ENCODE results near the gene CNIH2.

DNA sequence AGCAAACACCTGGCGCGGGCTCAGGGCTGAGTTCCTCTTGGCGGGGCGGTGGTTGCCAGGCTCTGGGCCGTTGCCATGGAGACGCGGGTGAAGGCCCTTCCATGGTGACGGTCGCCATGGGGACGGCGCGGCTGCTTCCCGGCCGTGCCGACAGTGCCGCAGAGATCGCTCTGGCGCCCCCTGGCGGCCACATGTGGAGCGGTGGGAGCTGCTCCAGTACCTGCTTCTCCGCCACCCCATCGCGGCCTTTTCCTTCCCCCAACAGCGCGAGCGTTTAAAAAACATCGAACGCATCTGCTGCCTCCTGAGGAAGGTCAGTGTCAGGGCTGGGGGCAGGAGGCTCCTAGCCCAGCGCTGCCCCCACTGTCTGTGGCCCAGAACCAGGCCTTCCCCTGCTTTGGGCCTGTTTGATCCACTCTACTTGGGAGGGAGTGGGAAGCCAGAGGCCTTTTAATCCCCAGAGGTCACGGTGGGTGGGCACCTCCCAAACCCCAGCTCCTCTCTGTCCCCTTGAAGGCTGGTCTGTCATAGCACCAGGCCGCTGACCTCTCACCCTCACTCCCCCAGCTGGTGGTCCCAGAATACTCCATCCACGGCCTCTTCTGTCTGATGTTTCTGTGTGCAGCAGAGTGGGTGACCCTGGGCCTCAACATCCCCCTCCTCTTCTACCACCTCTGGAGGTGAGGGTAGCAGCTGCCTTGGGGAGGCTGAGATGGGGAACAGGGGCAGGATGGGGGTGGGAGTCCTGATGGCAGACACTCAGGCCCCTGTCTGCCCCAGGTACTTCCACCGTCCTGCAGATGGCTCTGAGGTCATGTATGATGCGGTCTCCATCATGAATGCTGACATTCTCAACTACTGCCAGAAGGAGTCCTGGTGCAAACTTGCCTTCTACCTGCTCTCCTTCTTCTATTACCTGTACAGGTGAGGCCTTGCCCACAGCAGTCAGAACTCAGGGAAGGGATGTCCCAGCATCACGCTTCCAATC lies 4.8 kb downstream of the CNIH2 start:
- TF ChIP-seq, protein P1, sequence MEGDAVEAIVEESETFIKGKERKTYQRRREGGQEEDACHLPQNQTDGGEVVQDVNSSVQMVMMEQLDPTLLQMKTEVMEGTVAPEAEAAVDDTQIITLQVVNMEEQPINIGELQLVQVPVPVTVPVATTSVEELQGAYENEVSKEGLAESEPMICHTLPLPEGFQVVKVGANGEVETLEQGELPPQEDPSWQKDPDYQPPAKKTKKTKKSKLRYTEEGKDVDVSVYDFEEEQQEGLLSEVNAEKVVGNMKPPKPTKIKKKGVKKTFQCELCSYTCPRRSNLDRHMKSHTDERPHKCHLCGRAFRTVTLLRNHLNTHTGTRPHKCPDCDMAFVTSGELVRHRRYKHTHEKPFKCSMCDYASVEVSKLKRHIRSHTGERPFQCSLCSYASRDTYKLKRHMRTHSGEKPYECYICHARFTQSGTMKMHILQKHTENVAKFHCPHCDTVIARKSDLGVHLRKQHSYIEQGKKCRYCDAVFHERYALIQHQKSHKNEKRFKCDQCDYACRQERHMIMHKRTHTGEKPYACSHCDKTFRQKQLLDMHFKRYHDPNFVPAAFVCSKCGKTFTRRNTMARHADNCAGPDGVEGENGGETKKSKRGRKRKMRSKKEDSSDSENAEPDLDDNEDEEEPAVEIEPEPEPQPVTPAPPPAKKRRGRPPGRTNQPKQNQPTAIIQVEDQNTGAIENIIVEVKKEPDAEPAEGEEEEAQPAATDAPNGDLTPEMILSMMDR (IDR thresholded peaks at IDR 0.05) = peak; percentile 90 to 98 (median 96)
- TF ChIP-seq POLR2A (IDR thresholded peaks at IDR 0.05) = no peak
